ENCODE results near the gene CSF1R. TPM values are rescaled to one million over a fixed set of nuclear protein-coding genes. Genes with fewer than 3 reads are reported as not detected.

Gene CSF1R
- total and polyA plus RNA-seq, 2 of the 8 experiments (the other 6 are each of a cell fraction or from before 2014, with no cell fraction given), result 0.12 TPM; not detected in 1

- TF ChIP-seq MAFK (IDR thresholded peaks at IDR 0.05; ENCODE audit: low read depth, low read length) (no peak), SIN3A (conservative IDR thresholded peaks at IDR 0.05 in 1 of 2, IDR thresholded peaks at IDR 0.05 in 1 of 2; ENCODE audit: low read depth in 1 of 2, low read length in 2 of 2) (no peak), CHD2 (IDR thresholded peaks at IDR 0.05; ENCODE audit: low read length) (no peak)
Measured at GRCh38 chr5:150052956-150053712, 33.2 kb downstream of the CSF1R start (continued).
